Panc1 (cell line): Measurements from ENCODE around the gene OPN1LW. TPM values are rescaled to one million over a fixed set of nuclear protein-coding genes. Genes with fewer than 3 reads are reported as not detected.

Experiments used
- ATAC-seq: fragments of 200-7000 bp; cut with Tn5 transposase; 2 replicates; pipeline ENCODE4 v1.9.1; 2020; ENCODE audit warnings: mild to moderate bottlenecking, moderate library complexity
- BruUV-seq: library from RNA; stranded (reverse); fragments of 400-500 nt; replicated peaks from 2 replicates; lab custom pipeline; 2021; lab: Mats Ljungman, UMichigan
- CTCF ChIA-PET: fragments of 300-600 bp; sonication (Branson Sonifier 250); formaldehyde crosslinking; loops from one replicate; lab custom pipeline; 2022; ENCODE audit warnings: antibody characterized with exemption; lab: Charles Lee
- POLR2A ChIA-PET: fragments of 300-600 bp; sonication (Branson Sonifier 250); formaldehyde crosslinking; loops from one replicate; lab custom pipeline; 2022; ENCODE audit warnings: antibody characterized with exemption; lab: Charles Lee
- DNase-seq: peaks from one replicate; pipeline ENCODE4 v3.0.0-alpha.2; 2010; ENCODE audit warnings: low read depth, low spot score
- H3K27ac ChIP-seq: 2 replicates; pipeline ENCODE4 v1.5.1; 2011; ENCODE audit warnings: mild to moderate bottlenecking, low read length, inconsistent platforms
- H3K27me3 ChIP-seq: fragments of 200-500 bp; sonication (Bioruptor generic); 2 replicates; pipeline ENCODE4 v1.6.0; 2014; ENCODE audit warnings: low read length, inconsistent platforms; ENCODE audit not compliant: control insufficient read depth, insufficient read depth
- H3K36me3 ChIP-seq: fragments of 200-500 bp; sonication (Bioruptor generic); 2 replicates; pipeline ENCODE4 v1.5.1; 2014; ENCODE audit warnings: inconsistent platforms, mild to moderate bottlenecking, low read length, moderate library complexity; ENCODE audit not compliant: control insufficient read depth, insufficient read depth
- H3K4me1 ChIP-seq: 2 replicates; pipeline ENCODE4 v1.5.1; 2011; ENCODE audit warnings: inconsistent platforms, mild to moderate bottlenecking, low read length, moderate library complexity; ENCODE audit not compliant: control insufficient read depth, insufficient read depth
- H3K4me3 ChIP-seq, 2 experiments: 2 replicates each; pipeline ENCODE4 v1.5.1; 2011 to 2012; ENCODE audit warnings: low read depth in 2 of 2, low read length in 2 of 2, mild to moderate bottlenecking in 2 of 2, inconsistent platforms in 1 of 2, moderate library complexity in 1 of 2
- H3K9me3 ChIP-seq: fragments of 200-500 bp; sonication (Bioruptor generic); 2 replicates; pipeline ENCODE4 v1.5.1; 2014; ENCODE audit warnings: low read depth, mild to moderate bottlenecking, inconsistent platforms, low read length, moderate library complexity; ENCODE audit not compliant: control insufficient read depth, insufficient read depth
- POLR2AphosphoS5 ChIP-seq: IDR thresholded peaks from 2 replicates; pipeline ENCODE4 v1.6.1; 2012; ENCODE audit warnings: mild to moderate bottlenecking, low read depth, low read length, moderate library complexity
- REST ChIP-seq, 2 experiments: IDR thresholded peaks; 2 replicates each; pipeline ENCODE4 v1.6.1; 2011 to 2012; ENCODE audit warnings: low read depth in 2 of 2, control low read depth in 1 of 2, low read length in 1 of 2, mild to moderate bottlenecking in 1 of 2, moderate library complexity in 1 of 2; ENCODE audit not compliant: insufficient read depth in 1 of 2
- SIN3A ChIP-seq: IDR thresholded peaks from 2 replicates; pipeline ENCODE4 v1.6.1; 2012; ENCODE audit warnings: low read depth, mild to moderate bottlenecking, low read length, moderate library complexity, borderline replicate concordance; ENCODE audit not compliant: insufficient read depth
- TCF7L2 ChIP-seq: IDR thresholded peaks from 2 replicates; pipeline ENCODE4 v1.6.1; 2011; ENCODE audit warnings: mild to moderate bottlenecking, low read depth, low read length, inconsistent platforms
- in situ Hi-C: cut with HindIII; loops from 2 replicates; pipeline ENCODE4 v1.10.0; 2016; ENCODE audit warnings: low sequenced_read_pairs, low pct_unique_long_range_greater_than_20kb
- intact Hi-C: fragments of 100-400 bp; cut with micrococcal nuclease; formaldehyde crosslinking; loops from one replicate; pipeline ENCODE4 v1.10.0; 2022; ENCODE audit not compliant: unreplicated experiment
- total RNA-seq: library from RNA; stranded (reverse); gene quantifications from one replicate; pipeline ENCODE4 v1.2.1, GENCODE V29; 2021; ENCODE audit not compliant: unreplicated experiment
- TF ChIP-seq, protein P1 (sequence below): fragments of 450-650 bp; IDR thresholded peaks from 2 replicates; pipeline ENCODE4 v1.5.1; 2017; ENCODE audit warnings: mild to moderate bottlenecking

Gene OPN1LW
- total RNA-seq, 1 experiment from 2014 or later, result not detected

DNA sequence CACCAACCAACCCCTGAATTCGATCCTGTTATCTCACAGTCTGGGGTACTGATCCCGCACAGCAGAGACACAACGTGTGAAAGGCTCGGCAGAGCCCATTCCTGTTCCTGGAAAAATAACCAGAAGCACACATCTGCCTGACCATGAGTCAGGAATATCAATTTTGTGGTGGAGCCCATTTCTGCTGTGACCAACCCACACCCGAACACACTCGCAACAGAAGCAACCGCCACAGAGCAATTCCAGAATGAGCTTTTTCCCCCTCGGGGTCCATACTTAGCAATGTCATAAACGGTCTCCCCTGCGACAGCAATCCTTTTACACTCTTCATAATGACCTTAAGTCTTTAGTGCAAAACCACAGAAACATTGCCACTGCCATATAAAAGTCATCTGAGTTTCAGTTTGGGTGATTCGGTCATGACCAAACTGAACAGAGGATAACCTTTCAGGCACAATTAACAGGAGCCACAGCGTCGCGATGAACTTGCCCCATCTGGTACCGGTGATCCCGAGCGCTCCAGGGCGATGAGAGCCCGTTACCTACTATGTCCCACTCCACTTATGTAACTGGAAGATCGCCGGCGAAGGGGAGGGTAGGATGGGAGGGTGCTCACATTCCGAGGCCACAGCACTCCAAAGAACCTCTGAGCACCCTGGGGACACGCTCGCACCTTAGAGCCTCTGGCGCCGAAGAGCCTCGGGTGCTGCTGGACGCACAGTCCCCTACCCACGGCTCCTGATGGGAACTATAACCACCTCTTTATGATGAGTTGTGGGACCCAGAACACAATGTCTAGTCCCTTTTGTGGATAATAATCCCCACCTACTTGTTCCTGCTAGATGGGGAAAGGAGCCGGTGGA lies 47.7 kb upstream of the OPN1LW start:
- Histone ChIP-seq H3K27ac (peak overlapping the region; percentile 90), H3K4me1 (peaks cover 53% of the 10 kb centered on the region), H3K9me3 (no peaks in the 10 kb centered on the region), H3K36me3 (peaks cover 5% of the 10 kb centered on the region), H3K4me3 (peak overlapping the region; percentile 88 to 94), H3K27me3 (peaks cover 5% of the 10 kb centered on the region; the same call in 1 of the 2 replicates)
- in situ Hi-C loops, result no loop called here
- POLR2A ChIA-PET, result no interaction called here
- ATAC-seq (peak; percentile 4), DNase-seq (no peak)
- no peak for TF ChIP-seq POLR2AphosphoS5
- TF ChIP-seq TCF7L2, result no peak
- no peak for TF ChIP-seq SIN3A
- TF ChIP-seq REST (IDR thresholded peaks at IDR 0.05; ENCODE audit: insufficient read depth in 1 of 2, low read depth in 2 of 2, low read length in 1 of 2), result no peak
- TF ChIP-seq, protein P1, sequence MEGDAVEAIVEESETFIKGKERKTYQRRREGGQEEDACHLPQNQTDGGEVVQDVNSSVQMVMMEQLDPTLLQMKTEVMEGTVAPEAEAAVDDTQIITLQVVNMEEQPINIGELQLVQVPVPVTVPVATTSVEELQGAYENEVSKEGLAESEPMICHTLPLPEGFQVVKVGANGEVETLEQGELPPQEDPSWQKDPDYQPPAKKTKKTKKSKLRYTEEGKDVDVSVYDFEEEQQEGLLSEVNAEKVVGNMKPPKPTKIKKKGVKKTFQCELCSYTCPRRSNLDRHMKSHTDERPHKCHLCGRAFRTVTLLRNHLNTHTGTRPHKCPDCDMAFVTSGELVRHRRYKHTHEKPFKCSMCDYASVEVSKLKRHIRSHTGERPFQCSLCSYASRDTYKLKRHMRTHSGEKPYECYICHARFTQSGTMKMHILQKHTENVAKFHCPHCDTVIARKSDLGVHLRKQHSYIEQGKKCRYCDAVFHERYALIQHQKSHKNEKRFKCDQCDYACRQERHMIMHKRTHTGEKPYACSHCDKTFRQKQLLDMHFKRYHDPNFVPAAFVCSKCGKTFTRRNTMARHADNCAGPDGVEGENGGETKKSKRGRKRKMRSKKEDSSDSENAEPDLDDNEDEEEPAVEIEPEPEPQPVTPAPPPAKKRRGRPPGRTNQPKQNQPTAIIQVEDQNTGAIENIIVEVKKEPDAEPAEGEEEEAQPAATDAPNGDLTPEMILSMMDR, result no peak
- no TSS peak for BruUV-seq
- CTCF ChIA-PET, result interaction anchor here (0.7 kb wide), 1 partner anchor 254 kb away, joined by 7 read pairs; no protein-coding TSS in a partner anchor
- intact Hi-C loops, result no loop called here

GRCh38 chrX:154097003-154097588 lies 46.9 kb upstream of the OPN1LW start:
- CTCF ChIA-PET, result interaction anchor here (0.7 kb wide), 1 partner anchor 254 kb away, joined by 7 read pairs; no protein-coding TSS in a partner anchor

More at GRCh38 chrX:154097003-154097588, 46.9 kb upstream of the OPN1LW start:
- H3K4me3 ChIP-seq, result peak overlapping the region; percentile 88 to 94
- in situ Hi-C loops (no loop called here), intact Hi-C loops (no loop called here)
- peaks cover 3% of the 10 kb centered on the region; the same call in 1 of the 2 replicates for H3K36me3 ChIP-seq
- TF ChIP-seq REST (IDR thresholded peaks at IDR 0.05; ENCODE audit: insufficient read depth in 1 of 2, low read depth in 2 of 2, low read length in 1 of 2), result no peak
- TF ChIP-seq, protein P1, result no peak
- no TSS peak for BruUV-seq
- ATAC-seq (peak; percentile 73), DNase-seq (no peak)
- no peaks in the 10 kb centered on the region for H3K9me3 ChIP-seq
- H3K27ac ChIP-seq, result peak overlapping the region; percentile 90
- POLR2A ChIA-PET, result interaction anchor here (0.6 to 0.8 kb wide), 3 partner anchors 11 to 126 kb away, joined by 3 to 4 read pairs (median 3); partner anchors contain the start of gene HCFC1
- H3K27me3 ChIP-seq, result peaks cover 5% of the 10 kb centered on the region; the same call in 1 of the 2 replicates
- H3K4me1 ChIP-seq, result peaks cover 46% of the 10 kb centered on the region
